ENCODE results near the gene CUTA.

CUTA gene

GRCh38 chr6:33438978-33439594 is 21.2 kb upstream of the CUTA start:
- DNase-seq: no peak

- DNase-seq: no peak
Observed at GRCh38 chr6:33437666-33438065, 19.8 kb upstream of the CUTA start.

- no peak for DNase-seq
Observed at GRCh38 chr6:33434961-33435360, 17.1 kb upstream of the CUTA start.

GRCh38 chr6:33433544-33434191 is 15.8 kb upstream of the CUTA start:
- no peak for DNase-seq

DNA sequence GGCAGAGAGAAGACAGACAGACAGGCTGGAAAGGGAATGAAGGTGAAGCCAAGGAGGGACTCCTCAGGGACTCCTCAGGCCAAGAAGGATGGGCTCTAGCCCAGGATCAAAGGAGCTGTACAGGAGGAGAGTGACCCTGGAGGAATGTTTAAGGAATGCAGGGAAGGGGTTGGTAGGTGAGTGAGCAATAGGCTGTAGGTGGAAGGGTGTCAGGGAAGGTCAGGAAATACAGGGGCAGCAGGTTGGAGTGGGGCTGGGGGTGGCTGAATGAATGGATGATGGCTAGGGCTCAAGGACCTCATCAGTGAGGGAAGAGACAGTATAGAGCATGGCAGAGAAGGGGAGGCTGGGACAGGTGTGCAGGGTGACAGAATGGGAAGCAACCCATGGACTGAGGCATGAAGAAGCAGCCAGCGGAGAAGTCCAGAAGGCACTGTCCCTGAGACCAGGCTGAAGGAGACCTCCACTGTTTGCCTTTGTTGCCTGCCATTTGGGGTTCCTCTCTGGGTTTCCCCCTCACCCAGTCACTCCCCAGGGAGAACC is 15.2 kb upstream of the CUTA start:
- DNase-seq: no peak

DNA sequence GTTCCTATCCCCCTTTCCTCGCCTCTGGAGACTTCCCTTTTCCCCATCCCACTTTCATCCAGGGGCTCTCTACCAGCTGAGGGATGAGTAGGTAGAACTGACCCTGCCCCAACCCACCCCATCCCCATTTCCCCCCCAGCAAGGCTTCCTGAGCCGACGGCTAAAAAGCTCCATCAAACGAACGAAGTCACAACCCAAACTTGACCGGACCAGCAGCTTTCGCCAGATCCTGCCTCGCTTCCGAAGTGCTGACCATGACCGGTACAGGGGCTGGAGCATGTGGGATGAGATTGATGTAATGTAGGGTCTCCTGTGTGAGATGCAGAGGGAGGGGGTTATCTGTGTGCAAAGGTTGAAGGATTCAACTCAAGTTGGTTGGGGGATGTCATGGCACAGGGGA is 14.6 kb upstream of the CUTA start:
- DNase-seq: no peak

DNA sequence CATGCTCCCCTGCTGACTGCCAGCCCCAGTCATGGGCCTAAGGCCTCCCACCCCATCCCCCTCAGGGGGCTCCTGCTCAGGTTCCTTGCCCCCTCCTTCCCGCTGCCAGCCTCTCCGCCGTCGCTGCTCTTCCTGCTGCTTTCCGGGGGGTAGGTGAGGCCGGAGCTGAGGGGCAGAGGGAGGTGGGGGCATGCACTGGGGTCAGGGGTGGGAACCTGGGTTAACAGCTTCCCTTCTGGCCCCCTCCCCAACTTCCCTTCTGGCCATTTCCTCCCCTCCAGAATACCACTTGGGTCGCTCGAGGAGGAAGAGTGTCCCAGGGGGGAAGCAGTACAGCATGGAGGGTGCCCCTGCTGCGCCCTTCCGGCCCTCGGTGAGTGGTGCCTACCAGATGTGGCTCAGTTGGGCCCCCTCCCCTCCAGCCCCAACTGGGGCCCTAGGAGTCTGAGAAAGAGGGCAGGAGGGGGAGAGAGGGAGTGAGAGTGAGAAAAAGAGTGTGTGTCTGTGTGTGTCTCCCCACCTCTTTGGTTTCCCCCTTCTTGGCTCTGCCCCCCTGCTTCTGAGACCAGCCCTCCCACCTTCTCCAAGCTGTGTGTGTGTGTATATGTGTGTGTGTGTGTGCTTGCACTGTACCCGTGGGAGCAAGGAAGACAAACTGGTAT is 14.1 kb upstream of the CUTA start:
- no peak for DNase-seq

- DNase-seq: no peak
Observed at GRCh38 chr6:33430991-33431879, 13.3 kb upstream of the CUTA start.

DNA sequence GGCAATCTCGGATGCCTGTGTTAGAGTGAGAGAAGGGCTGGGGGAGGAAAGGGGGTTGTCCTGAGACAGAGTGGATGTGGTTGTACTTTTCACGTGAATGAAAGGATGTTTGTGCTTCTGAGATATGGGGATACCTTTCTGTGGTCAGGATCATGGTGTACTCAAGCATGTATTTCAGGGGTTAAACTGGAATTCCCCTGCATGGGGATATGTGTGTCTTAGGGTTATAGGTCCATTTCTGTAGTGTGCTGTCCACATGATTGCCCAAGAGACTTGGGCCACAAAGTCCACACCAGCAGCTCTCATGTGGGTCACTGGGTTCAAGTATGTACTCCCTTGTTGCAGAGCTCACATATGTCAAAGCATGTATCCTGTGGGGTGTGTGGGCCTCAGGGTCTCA is 12.4 kb upstream of the CUTA start:
- no peak for DNase-seq

GRCh38 chr6:33429750-33430052 is 11.8 kb upstream of the CUTA start:
- no peak for DNase-seq

GRCh38 chr6:33428966-33429749 is 11.3 kb upstream of the CUTA start:
- no peak for DNase-seq

DNA sequence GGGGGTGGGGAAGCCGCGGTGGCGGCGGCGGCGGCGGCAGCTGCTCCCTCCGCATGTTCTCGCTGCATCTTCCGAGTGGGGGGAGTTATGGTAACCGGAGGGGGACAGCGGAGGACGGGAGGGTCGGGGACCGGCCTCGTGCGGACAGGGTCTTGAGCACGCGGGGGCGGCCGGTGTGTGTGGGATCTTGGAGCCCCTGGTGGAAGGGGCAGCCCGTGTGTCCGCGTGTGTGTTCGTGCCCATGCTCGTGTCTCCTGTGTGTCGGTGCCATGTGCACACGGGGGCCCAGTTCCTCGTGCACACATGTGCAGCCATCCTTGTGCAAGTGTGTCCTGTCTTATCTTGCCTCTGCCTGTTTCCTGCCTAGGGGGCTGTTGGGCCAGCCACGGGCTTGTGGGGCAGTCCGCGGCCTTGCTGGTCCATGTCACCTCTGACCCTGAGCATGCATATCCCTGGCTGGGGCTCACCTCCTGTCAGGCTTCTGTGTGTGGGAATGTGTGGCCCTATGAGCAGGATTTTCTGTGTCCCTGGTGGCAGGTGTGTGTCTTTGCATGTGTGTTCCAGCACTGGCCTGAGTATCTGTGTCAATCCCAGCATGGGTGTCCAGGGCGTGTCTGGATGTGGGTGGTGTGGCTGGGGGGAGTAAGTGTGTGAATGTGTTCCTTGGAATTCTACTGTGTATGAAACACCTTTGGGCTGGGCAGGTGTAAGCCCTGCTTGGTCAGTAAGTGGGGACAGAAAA is 10.5 kb upstream of the CUTA start:
- DNase-seq: no peak

DNA sequence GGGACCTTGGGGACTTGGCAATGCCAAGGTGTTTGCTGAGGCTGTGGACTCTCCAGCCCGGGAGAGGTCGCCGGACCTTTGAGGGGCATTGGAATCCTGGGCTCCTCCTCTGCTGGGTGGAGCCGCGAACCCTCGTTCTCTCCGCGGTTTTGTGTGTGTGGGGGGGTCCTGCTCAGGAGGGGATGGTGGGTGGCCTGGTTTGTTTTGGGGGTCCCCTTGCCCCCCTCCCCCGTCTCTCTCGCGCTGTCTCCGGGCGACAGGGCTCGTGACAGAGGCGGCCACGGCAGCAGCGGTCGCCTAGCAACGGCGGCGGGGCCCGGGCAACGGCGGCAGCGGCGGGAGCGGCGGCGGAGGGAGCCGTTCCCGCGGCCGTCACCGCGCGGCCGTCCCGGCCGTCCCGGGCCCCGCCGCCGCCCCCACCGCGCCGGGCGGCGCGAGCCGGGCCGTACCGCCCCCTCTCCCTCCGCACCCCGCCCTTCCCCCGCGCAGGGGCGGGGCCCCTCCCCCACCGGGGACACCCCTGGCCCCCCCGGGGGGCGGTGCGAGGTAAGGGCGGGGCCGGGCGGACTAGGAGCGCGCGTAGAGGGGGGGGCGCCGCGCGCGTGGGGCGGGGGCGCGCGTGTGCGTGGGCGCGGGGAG is 9.8 kb upstream of the CUTA start:
- no peak for DNase-seq

- no peak for DNase-seq
Observed at GRCh38 chr6:33426590-33427511, 8.9 kb upstream of the CUTA start.

DNA sequence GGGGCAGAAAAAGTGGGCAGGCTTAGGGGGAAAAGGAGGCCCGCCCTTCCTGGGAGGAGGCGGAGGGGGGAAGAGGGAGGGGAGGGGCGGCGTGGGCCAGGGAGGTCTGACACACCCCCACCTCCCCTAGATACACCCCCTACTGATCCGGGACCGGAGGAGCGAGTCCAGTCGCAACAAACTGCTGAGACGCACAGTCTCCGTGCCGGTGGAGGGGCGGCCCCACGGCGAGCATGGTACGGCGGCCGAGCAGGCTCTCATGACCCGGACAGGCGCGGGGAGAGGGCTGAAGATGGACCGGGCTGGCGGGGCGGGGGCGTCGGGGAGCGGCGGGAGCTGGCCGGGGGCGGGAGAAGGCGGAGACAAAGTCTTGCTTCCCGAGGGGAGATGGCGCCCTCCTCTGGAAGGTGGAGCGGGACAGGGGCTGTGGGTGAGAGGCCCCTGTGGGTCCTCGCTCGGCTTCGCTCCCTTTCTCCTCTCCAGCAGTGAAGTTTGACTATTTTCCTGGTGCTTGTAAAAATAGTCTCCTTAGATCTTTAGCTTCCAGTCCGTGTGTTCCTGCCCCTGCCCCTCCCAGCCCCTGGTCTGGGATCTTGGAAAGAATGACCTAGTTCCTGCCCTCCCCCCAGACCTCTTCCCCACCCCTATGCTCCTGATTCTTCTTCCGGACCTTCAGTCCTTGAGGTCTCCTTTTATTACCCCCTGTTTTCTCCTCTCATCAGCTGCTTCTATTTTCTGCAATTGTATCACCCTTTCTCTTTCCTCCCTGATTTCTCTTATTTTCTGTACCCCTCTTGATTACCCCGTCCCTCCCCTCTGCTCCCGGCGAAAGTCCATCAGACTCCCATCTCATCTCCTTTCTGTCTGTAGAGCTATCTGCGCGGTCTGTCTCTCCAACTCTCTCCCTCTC is 8.0 kb upstream of the CUTA start:
- peak; percentile 65 for DNase-seq

- DNase-seq: no peak
Observed at GRCh38 chr6:33424855-33425667, 7.2 kb upstream of the CUTA start.

DNA sequence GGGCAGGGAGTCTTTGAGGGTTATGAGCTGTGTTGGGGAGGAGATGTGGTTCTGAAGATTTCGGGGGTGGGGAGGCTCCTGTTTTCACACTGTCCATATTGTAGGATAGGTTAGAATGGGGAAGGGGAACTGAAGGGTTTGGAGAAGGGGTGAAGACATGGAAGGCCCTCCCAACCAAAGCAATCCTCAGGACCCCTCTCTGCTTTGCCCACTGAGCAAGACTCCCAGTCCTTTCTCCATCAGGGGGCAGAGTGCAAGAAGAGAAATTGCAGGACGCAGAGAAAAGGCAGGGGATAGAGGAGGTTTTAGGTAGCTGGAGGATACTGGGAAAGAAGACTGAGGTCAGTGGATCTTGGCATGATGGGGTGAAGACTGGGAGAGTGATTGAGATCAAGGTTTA is 5.9 kb upstream of the CUTA start:
- no peak for DNase-seq

DNA sequence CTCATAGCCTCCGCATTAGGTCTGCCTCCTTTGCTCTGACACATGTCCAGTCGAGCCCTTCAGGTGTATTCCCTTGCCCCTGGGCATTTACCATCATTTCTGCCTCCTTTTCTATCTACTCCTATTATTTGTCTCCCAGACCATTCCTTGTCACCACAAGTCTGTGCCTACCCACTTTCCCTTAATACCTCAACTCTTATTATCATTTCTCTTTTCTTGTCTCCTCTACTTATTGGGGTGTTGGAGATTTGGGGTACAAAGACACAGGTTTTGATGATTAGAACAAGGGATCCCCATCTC is 3.4 kb upstream of the CUTA start:
- DNase-seq: no peak
